A204.1 (cell line): ENCODE measurements around the gene PHETA1.

ENCODE experiments used
- FAIRE-seq: peaks from 2 replicates; lab custom pipeline; 2012; peaks lifted over from hg19 to GRCh38; lab: Jason Lieb, UNC

The PHETA1 gene, protein sequence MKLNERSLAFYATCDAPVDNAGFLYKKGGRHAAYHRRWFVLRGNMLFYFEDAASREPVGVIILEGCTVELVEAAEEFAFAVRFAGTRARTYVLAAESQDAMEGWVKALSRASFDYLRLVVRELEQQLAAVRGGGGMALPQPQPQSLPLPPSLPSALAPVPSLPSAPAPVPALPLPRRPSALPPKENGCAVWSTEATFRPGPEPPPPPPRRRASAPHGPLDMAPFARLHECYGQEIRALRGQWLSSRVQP

DNA sequence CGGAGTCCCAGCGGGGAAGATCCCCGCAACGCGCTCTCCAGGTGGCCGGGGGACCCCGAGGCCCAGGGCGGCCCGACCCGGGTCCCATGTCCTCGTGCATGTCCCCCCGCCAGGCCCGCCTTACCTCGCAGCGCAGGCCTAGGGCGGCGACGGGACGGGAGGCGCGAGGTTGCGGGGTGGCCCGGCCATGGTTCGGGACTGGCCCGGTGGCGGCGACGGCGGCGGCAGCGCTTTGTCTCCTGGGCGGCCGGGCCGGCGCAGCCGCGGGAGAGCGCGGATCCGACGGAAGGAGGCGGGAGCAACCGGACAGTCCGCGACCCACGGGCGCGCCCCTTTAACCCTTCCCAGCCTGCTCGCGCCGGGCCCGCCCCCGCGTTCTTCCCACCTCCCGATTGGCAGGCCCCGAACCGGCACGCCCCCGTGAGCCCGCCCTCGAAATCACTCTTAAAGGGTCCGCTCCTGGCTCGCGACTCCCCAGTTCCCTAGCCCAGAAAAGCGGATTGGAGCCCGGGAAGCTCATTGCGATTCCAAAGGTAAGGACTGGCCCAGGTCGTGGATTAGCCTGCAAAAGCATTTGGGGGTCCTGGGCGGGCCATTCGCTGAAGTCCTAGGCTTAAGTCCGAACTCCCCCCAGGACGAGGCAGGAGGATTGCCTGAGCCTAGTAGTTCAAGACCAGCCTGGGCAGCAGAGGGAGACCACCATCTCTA is at the start of gene PHETA1:
Gene PHETA1 (minus strand): TSS at position 308 of the 708 bp plus-strand sequence. CDS start 5,668 bp downstream, outside the sequence.
- no peak for FAIRE-seq

DNA sequence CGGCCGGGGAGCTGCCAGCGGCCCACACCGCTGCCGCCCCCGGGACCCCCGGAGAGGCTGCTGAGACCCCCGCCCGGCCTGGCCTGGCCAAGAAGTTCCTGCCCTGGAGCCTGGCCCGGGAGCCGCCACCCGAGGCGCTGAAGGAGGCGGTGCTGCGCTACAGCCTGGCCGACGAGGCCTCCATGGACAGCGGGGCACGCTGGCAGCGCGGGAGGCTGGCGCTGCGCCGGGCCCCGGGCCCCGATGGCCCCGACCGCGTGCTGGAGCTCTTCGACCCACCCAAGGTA is 49.6 kb upstream of the PHETA1 start:
- FAIRE-seq: no peak

GRCh38 chr12:111417784-111418593 is 49.1 kb upstream of the PHETA1 start:
- no peak for FAIRE-seq

GRCh38 chr12:111417290-111417689 is 48.4 kb upstream of the PHETA1 start:
- FAIRE-seq: no peak

- no peak for FAIRE-seq
These were observed 45.9 kb upstream of the PHETA1 start for GRCh38 chr12:111414711-111415252.

DNA sequence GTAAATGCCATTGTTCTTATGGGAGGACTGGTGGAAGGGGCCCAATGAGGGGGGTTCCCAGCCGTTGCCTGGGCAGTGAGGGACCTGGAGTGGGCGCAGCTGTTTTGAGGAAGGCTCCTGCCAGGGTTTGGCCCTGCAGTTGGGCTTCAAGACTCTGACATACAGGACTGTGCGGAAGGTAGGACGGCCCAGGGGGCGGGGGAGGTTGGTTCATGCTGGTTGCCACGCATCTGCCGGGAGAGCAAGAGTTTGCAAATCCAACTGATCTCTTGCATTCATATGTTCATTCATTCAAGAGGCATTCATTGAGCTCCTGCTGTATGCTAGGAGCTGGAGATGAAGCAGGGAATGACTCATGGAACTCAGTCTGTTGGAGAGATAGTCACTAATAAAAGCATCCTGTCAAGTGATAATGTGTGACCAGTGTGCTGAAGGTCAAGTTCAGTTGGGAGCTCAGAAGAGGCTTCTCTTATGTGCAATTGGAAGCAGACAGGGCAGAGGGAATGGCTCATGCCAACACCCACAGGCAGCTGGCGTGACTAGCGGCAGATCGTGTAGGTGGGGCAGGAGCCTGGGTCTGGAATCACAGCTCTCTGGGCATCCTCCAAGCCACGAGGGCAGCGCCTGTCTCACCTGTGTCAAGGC is 44.7 kb upstream of the PHETA1 start:
- no peak for FAIRE-seq

DNA sequence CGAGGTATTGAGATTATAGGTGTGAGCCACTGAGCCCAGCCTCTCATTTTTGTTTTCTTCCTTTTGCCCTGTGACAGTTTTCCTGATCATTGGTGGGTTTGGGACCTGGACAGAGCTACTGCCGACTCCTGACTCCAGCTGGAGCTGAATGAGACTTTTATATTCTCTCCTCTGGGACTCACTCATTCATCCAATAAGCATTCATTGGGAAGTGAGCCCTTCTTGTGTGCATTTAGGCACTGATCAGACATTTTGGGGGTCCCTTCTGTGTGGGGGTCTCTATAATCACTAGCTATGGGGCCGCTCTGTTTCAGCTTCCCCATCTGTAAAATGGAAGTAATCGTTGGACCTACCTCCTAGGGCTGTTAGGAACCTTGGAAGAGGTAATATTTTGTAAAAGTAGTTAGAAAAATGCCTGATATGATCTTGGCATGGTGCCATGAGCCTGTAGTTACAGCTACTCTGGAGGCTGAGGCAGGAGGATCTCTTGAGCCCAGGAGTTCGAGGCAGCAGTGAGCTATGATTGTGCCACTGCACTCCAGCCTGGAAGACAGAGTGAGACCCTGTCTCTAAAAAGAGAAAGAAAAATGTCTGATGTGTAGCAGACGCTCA is 44.0 kb upstream of the PHETA1 start:
- FAIRE-seq: no peak

- no peak for FAIRE-seq
These were observed 43.3 kb upstream of the PHETA1 start for GRCh38 chr12:111412007-111412829.

- no peak for FAIRE-seq
These were observed 42.4 kb upstream of the PHETA1 start for GRCh38 chr12:111411185-111411764.

DNA sequence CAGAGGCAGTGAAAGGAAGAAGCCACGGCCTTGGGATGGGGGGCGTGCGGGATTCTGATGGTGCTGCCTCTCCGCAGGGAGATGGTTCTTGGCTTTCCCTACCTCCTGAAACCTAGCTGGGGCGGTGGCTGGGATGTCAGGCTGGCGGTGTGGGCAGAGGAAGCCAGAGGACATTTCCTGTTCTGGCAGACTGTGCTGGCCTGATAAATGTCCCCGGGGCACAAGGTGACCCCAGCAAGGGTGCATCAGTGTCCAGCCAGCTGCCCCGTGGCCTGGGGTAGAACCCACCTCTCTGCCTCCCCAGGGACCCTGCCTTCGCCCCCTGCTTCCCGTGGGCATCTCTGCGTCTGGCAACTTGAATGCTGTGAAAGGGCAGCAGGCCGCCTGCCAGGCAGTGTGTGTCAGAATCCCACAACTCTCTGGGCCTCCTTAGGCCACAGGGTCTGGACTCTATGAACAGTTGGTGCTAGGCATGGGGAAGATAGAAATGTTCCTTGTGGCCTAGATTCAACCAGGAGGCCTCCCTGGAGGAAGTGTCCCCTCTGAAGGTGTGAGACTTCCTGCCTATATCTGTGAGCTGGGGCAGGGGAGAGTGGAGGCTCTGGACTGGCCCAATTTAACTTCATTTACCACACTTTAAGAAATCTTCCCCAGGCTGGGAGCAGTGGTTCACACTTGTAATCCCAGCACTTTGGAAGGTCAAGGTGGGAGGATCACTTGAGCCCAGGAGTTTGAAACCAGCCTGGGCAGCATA is 41.7 kb upstream of the PHETA1 start:
- no peak for FAIRE-seq

- FAIRE-seq: no peak
These were observed 41.0 kb upstream of the PHETA1 start for GRCh38 chr12:111409780-111410430.

- FAIRE-seq: no peak
These were observed 40.5 kb upstream of the PHETA1 start for GRCh38 chr12:111409403-111409779.

DNA sequence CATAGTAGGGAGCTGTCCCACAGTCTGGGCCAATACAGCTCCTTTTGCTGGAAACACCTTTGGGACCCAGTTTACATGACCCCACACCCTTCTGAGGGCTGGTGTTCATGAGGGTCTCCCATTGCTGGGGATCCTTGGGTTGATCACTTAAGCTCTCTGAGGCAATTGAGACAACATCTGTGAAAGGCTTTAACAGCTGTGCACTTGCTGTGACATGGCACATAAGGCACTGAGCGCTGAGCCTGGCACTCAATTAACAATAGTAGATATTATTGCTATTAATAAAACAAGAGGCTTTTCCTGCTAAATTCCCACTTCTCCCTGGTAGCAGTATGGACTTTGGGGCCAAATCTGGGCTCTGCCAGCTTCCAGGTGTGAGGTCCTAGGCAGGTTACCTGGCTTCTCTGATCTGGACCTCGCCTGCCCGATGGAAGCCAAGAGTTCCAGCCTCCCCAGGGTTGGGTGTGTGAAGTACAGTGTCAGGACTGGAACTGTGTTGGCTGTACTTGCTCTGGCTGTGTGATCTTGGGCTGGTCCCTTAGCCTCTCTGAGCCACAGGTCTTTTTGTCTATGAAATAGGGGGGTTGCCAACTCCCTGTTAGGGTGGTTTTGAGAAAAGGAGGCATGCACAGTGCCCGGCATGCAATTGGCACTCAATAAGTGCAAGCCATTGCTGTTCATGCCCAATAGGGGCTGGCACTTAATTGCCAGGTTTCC is 39.9 kb upstream of the PHETA1 start:
- FAIRE-seq: no peak

DNA sequence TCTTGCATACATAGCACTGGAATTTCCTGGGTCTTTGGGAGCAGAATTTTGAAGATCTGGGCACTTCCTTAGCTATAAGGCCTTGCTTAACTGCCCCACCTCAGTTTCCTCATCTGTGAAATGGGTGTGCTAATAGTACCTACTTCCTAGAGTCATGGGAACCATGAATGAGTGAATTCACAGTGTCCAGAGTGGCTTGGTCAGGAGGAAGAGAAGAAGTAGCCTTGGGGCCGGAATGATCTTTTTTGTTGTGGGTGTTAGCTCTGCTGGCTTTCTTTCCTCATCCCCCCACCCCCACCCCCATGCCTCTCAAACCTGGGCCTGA is 39.2 kb upstream of the PHETA1 start:
- FAIRE-seq: no peak

- no peak for FAIRE-seq
These were observed 38.7 kb upstream of the PHETA1 start for GRCh38 chr12:111407377-111408115.

DNA sequence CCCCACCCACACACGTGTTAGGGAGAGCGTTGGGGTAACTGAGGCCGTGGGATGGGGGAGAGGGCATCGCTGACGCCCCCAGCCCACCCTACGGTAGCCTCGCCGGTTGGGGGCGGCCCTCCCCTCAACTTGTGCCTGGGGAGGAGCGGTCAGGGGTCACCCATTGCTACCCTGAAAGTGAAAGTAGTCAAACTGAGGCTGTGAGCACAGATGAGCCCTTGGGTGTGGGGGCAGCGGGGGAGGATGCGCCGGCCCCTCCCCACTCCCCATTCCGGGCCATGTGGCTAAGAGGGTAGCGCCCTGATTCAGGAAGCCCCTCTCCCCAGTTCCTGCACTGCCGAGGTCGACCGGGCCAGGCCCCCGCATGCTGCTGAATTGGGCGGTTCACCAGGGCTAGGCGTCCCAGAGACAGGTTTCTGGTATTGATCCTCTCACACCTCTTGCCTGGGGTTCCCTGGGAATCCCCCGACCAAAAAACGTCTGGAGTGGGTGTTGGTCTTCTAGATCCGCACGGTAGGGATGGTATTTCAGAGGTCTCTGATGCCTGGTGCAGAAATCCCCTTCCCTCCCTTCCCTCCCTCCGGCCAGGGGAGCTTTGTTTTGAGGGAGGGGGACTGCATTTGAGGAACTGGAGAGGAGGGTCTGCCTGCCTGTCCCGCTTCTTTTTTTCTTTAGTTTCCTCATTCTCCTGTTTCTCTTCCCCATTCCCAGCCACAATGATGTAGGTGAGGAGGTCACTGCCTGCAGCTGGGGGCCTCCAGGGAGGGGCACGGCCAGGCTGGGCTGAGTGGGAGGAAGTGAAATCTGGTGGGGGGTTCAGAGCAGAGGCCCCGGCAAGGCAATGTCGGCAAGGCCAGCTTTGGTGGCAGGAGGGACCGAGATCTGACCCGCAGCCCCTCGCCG is 37.8 kb upstream of the PHETA1 start:
- no peak for FAIRE-seq

GRCh38 chr12:111405859-111406473 is 37.1 kb upstream of the PHETA1 start, which contains the start of gene SH2B3:
SH2B3 (plus strand) TSS chr12:111405923; CDS start chr12:111418146, 12,223 bp downstream.
- no peak for FAIRE-seq
